Liver (tissue), 3 donors: Measurements from ENCODE around the gene TRIM25.

ENCODE experiments used
- CTCF ChIP-seq: fragments of 150-350 bp; IDR thresholded peaks from 2 replicates; pipeline ENCODE4 v1.5.1; 2017; ENCODE audit warnings: improper control_type of control experiment, low read depth, low read length; ENCODE audit not compliant: missing input control
- RAD21 ChIP-seq, 2 donors: IDR thresholded peaks; 2 replicates each; pipeline ENCODE4 v1.6.1; 2016; ENCODE audit warnings: antibody characterized with exemption in 2 of 2, mild to moderate bottlenecking in 2 of 2
- donor health status: healthy.
- donor health status: healthy.

- TF ChIP-seq RAD21 (IDR thresholded peaks at IDR 0.05) (no peak), CTCF (no peak)
These were observed 17.0 kb upstream of the TRIM25 start for GRCh38 chr17:56930739-56931337.
